ENCODE data around the gene DUSP2.
A peak's percentile ranks its signal among the peaks of the same experiment; 100 is the strongest.

Gene DUSP2

GRCh38 chr2:96098900-96099590 lies 46.2 kb downstream of the DUSP2 start:
- DNase-seq, result no peak

- no peak for DNase-seq
Measured at GRCh38 chr2:96097951-96098823, 47.1 kb downstream of the DUSP2 start.

- no peak for DNase-seq
Measured at GRCh38 chr2:96097441-96097840, 47.8 kb downstream of the DUSP2 start.

GRCh38 chr2:96095116-96095636 lies 50.1 kb downstream of the DUSP2 start:
- DNase-seq, result peak; percentile 80

GRCh38 chr2:96093528-96093927 lies 51.7 kb downstream of the DUSP2 start:
- DNase-seq, result no peak
